GM23338 (cell line): ENCODE data around the gene YBEY. TPM values are rescaled to one million over a fixed set of nuclear protein-coding genes. Genes with fewer than 3 reads are reported as not detected.

Experiments
- ATAC-seq: fragments of 200-7000 bp; cut with Tn5 transposase; 3 replicates; pipeline ENCODE4 v1.9.1; 2020
- DNase-seq: peaks from one replicate; pipeline ENCODE4 v3.0.0-alpha.2; 2015; ENCODE audit warnings: low spot score
- H2AFZ ChIP-seq: fragments of 200-600 bp; sonication (generic); 2 replicates; pipeline ENCODE4 v1.8.0; 2016; ENCODE audit warnings: antibody characterized with exemption, mild to moderate bottlenecking, moderate library complexity
- H3F3A ChIP-seq: fragments of 200-600 bp; sonication (generic); replicated peaks from 2 replicates; pipeline ENCODE4 v1.8.0; 2017; ENCODE audit warnings: antibody characterized with exemption, mixed run types, low read depth
- H3K27ac ChIP-seq: fragments of 200-600 bp; sonication (generic); 2 replicates; pipeline ENCODE4 v1.6.1; 2016; ENCODE audit warnings: low read depth
- H3K27me3 ChIP-seq: fragments of 200-600 bp; sonication (generic); 2 replicates; pipeline ENCODE4 v1.8.0; 2016; ENCODE audit warnings: mild to moderate bottlenecking, mixed run types, moderate library complexity; ENCODE audit not compliant: insufficient read depth
- H3K36me3 ChIP-seq: fragments of 200-600 bp; sonication (generic); 2 replicates; pipeline ENCODE4 v1.8.0; 2016; ENCODE audit warnings: mild to moderate bottlenecking; ENCODE audit not compliant: insufficient read depth
- H3K4me1 ChIP-seq: fragments of 200-600 bp; sonication (generic); 2 replicates; pipeline ENCODE4 v1.8.0; 2016; ENCODE audit warnings: mild to moderate bottlenecking, moderate library complexity; ENCODE audit not compliant: insufficient read depth
- H3K4me2 ChIP-seq: fragments of 200-600 bp; sonication (generic); 2 replicates; pipeline ENCODE4 v1.7.1; 2017; ENCODE audit warnings: mixed run types
- H3K4me3 ChIP-seq: fragments of 200-600 bp; sonication (generic); 2 replicates; pipeline ENCODE4 v1.6.1; 2016; ENCODE audit warnings: mixed run types
- H3K79me2 ChIP-seq: fragments of 200-600 bp; sonication (generic); replicated peaks from 2 replicates; pipeline ENCODE4 v1.8.0; 2017; ENCODE audit warnings: mild to moderate bottlenecking; ENCODE audit not compliant: insufficient read depth
- H3K9me2 ChIP-seq: fragments of 200-600 bp; sonication (generic); 2 replicates; pipeline ENCODE4 v1.8.0; 2017; ENCODE audit not compliant: insufficient read depth
- H4K20me1 ChIP-seq: fragments of 200-600 bp; sonication (generic); replicated peaks from 2 replicates; pipeline ENCODE4 v1.8.0; 2017; ENCODE audit warnings: mild to moderate bottlenecking; ENCODE audit not compliant: insufficient read depth
- H3K27ac Mint-ChIP-seq: 2 replicates; pipeline ENCODE4 v1.8.0; 2020; ENCODE audit warnings: inconsistent platforms, mild to moderate bottlenecking, moderate library complexity, mixed read lengths
- H3K27me3 Mint-ChIP-seq: 3 replicates; pipeline ENCODE4 v1.8.0; 2022; ENCODE audit warnings: low read depth, mild to moderate bottlenecking, moderate library complexity, mixed read lengths, inconsistent platforms; ENCODE audit not compliant: insufficient read depth, poor library complexity
- H3K36me3 Mint-ChIP-seq: 3 replicates; pipeline ENCODE4 v1.8.0; 2021; ENCODE audit warnings: low read depth, mild to moderate bottlenecking, inconsistent platforms, moderate library complexity, mixed read lengths
- H3K4me1 Mint-ChIP-seq: 3 replicates; pipeline ENCODE4 v1.8.0; 2020; ENCODE audit warnings: mild to moderate bottlenecking, inconsistent platforms, mixed read lengths
- H3K4me3 Mint-ChIP-seq: 3 replicates; pipeline ENCODE4 v1.8.0; 2021; ENCODE audit warnings: moderate library complexity, mild to moderate bottlenecking, inconsistent platforms, mixed read lengths
- H3K9me3 Mint-ChIP-seq: 3 replicates; pipeline ENCODE4 v1.8.0; 2020; ENCODE audit warnings: moderate library complexity, mild to moderate bottlenecking, inconsistent platforms, mixed read lengths
- CREB1 ChIP-seq: fragments of 250-450 bp; sonication (Bioruptor Pico); IDR thresholded peaks from 2 replicates; pipeline ENCODE4 v1.5.0; 2020; ENCODE audit warnings: low read depth, mild to moderate bottlenecking, moderate library complexity
- CTCF ChIP-seq, 2 experiments: fragments of 200-600 bp in 1 of 2; sonication (generic) in 1 of 2; conservative IDR thresholded peaks; 2 replicates each; pipeline versions ENCODE4 v1.5.1 to v1.6.1; 2016 to 2017; ENCODE audit warnings: antibody characterized with exemption in 2 of 2, low read depth in 2 of 2, mild to moderate bottlenecking in 2 of 2, moderate library complexity in 1 of 2
- ETS1 ChIP-seq: IDR thresholded peaks from 2 replicates; pipeline ENCODE4 v1.6.1; 2016; ENCODE audit warnings: antibody characterized with exemption
- EZH2phosphoT487 ChIP-seq: fragments of 200-600 bp; sonication (generic); IDR thresholded peaks from one replicate; pipeline ENCODE4 v1.8.1; 2018; ENCODE audit warnings: antibody characterized with exemption; ENCODE audit not compliant: unreplicated experiment
- JUNB ChIP-seq: IDR thresholded peaks from one replicate; pipeline ENCODE4 v1.6.1; 2016; ENCODE audit warnings: antibody characterized with exemption; ENCODE audit not compliant: unreplicated experiment
- NANOG ChIP-seq: IDR thresholded peaks from 2 replicates; pipeline ENCODE4 v1.6.1; 2016; ENCODE audit warnings: antibody characterized with exemption, borderline replicate concordance
- POLR2AphosphoS5 ChIP-seq: IDR thresholded peaks from 2 replicates; pipeline ENCODE4 v1.6.1; 2016; ENCODE audit warnings: antibody characterized with exemption, low read depth
- REST ChIP-seq: IDR thresholded peaks from one replicate; pipeline ENCODE4 v1.6.1; 2018; ENCODE audit warnings: antibody characterized with exemption; ENCODE audit not compliant: unreplicated experiment
- ZNF331 ChIP-seq: fragments of 250-450 bp; sonication (Bioruptor Pico); IDR thresholded peaks from 2 replicates; pipeline ENCODE4 v1.5.0; 2020; ENCODE audit warnings: low read depth, mild to moderate bottlenecking, moderate library complexity
- polyA plus RNA-seq: library from polyadenylated mRNA; unstranded; fragments of >200 nt; fragmentation: Nextera tagmentation; extraction: Ambion mirVana; gene quantifications from 2 replicates; pipeline ENCODE4 v1.2.1, GENCODE V29; 2016
- total RNA-seq: library from RNA; depleted of rRNA; stranded (reverse); fragments of >200 nt; shearing (Covaris generic); gene quantifications from 2 replicates; pipeline ENCODE4 v1.2.3, GENCODE V29; 2014

The YBEY gene
- total and polyA plus RNA-seq, 2 experiments from 2014 or later, result 28.1 to 31.8 TPM

- peaks cover 65% of the 10 kb centered on the region for H3K36me3 ChIP-seq
- H3K4me2 ChIP-seq, result no peak overlapping the region
- H3K9me2 ChIP-seq, result no peaks in the 10 kb centered on the region
- TF ChIP-seq POLR2AphosphoS5 (no peak), REST (no peak), ETS1 (no peak), CREB1 (no peak), ZNF331 (CRISPR knock-in tag) (no peak), EZH2phosphoT487 (no peak), NANOG (no peak), CTCF (conservative IDR thresholded peaks at IDR 0.05; ENCODE audit: low read depth in 2 of 2) (peak in 1 of 2 experiments; percentile 27; a peak in 2 of 4 replicates), JUNB (no peak)
- H3K4me3 ChIP-seq, result no peak overlapping the region
- H3K79me2 ChIP-seq, result no peaks in the 10 kb centered on the region
- peaks cover 92% of the 10 kb centered on the region for H3K36me3 Mint-ChIP-seq
- no peak overlapping the region for H3K27ac Mint-ChIP-seq
- no peaks in the 10 kb centered on the region for H3K4me1 Mint-ChIP-seq
- ATAC-seq (no peak), DNase-seq (no peak)
- no peaks in the 10 kb centered on the region for H3K9me3 Mint-ChIP-seq
- peaks cover 21% of the 10 kb centered on the region for H4K20me1 ChIP-seq
- H2AFZ ChIP-seq, result no peak overlapping the region
- H3K27me3 Mint-ChIP-seq, result peaks cover 8% of the 10 kb centered on the region
- H3K4me1 ChIP-seq, result no peaks in the 10 kb centered on the region
- H3F3A ChIP-seq, result peaks cover 20% of the 10 kb centered on the region
- no peak overlapping the region for H3K27ac ChIP-seq
- no peaks in the 10 kb centered on the region for H3K27me3 ChIP-seq
- no peak overlapping the region for H3K4me3 Mint-ChIP-seq
Observed at GRCh38 chr21:46246345-46246744, 39.8 kb upstream of the YBEY start.
